GM10266 (cell line): ENCODE measurements around the gene CXCL13.

ENCODE experiments used
- DNase-seq: peaks from one replicate; pipeline ENCODE4 v3.0.0; 2012; ENCODE audit errors: extremely low spot score
- TF ChIP-seq, protein P1 (sequence below): IDR thresholded peaks from 2 replicates; pipeline ENCODE4 v1.5.1; 2012; ENCODE audit warnings: mild to moderate bottlenecking, low read depth; ENCODE audit not compliant: control insufficient read depth, insufficient read depth; ENCODE audit errors: missing control alignments

The CXCL13 gene

DNA sequence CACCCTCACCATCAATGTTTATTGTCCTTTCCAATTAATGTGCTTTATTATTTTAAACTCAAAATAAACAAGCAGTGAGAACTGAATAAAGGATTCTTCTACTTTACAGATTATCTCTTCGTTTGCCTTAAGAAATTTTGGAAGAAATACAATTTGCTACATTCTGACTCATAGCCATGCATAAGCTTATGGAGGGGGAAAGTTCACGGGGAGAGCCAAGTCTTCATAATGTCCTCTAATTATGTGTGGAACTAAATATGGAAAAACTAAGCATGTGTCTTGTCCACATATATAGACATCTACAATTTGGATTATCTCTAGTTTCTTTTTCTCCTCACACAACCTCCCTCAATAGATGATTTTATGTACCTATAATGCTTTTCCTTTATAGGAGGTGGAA, 17.5 kb downstream of the CXCL13 start:
- TF ChIP-seq, protein P1, sequence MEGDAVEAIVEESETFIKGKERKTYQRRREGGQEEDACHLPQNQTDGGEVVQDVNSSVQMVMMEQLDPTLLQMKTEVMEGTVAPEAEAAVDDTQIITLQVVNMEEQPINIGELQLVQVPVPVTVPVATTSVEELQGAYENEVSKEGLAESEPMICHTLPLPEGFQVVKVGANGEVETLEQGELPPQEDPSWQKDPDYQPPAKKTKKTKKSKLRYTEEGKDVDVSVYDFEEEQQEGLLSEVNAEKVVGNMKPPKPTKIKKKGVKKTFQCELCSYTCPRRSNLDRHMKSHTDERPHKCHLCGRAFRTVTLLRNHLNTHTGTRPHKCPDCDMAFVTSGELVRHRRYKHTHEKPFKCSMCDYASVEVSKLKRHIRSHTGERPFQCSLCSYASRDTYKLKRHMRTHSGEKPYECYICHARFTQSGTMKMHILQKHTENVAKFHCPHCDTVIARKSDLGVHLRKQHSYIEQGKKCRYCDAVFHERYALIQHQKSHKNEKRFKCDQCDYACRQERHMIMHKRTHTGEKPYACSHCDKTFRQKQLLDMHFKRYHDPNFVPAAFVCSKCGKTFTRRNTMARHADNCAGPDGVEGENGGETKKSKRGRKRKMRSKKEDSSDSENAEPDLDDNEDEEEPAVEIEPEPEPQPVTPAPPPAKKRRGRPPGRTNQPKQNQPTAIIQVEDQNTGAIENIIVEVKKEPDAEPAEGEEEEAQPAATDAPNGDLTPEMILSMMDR, result no peak

DNA sequence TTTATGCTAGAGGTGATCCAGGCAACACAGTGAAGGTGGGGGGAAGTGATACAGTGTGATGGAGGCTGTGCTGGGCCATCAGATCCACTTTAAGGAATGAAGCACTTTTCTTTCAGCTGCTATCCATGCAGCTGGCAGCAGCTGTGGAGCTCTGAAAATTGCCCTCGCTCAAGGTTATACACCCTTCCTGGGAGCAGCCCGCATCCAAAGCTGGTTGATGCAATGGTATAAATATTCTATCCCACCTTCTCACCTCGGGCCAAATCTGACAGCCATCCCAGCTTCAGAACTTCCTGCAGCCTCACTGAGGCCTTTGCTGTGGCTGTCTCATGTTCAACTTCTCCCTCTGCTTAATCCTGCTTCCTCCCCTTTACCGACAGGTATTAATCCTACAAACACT, 18.6 kb downstream of the CXCL13 start:
- no peak for DNase-seq
- TF ChIP-seq, protein P1, result no peak

More for the DNA sequence above, 17.5 kb downstream of the CXCL13 start:
- no peak for DNase-seq

DNA sequence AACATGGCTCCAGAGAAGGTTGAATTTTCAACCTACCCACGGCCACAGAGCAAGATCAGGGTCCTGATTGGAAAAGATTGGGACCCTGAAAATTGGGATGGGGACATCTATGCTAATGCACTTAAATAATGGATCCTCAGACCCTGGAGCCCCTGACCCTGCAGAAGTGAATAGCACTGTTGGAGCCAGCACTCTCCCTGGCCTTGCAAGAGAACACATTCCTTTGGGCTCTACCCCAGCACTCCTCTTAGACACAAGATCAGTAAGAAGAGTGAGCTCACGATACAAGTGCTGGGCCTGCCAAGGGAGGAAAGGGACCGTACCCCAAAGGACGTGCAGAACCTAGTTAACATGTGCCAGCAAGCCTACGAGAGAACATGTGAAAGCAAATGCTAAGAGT, 19.9 kb downstream of the CXCL13 start:
- DNase-seq, result no peak
- TF ChIP-seq, protein P1, result no peak

DNA sequence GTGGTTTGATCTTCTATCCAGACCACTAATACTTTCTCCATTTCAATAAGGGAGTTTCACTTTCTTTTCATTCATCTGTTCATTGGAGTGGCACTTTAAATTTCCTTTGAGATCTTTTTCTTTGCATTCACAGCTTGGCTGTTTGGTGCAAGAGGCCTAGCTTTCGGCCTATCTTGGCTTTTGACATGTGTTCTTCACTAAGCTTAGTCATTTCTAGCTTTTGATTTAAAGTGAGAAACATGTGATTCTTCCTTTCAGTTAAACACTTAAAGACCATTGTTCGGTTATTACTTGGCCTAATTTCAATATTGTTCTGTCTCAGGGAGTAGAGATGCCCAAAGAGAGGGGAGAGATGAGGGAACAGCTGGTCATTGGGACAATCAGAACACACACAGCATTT, 24.3 kb downstream of the CXCL13 start:
- TF ChIP-seq, protein P1, result no peak

DNA sequence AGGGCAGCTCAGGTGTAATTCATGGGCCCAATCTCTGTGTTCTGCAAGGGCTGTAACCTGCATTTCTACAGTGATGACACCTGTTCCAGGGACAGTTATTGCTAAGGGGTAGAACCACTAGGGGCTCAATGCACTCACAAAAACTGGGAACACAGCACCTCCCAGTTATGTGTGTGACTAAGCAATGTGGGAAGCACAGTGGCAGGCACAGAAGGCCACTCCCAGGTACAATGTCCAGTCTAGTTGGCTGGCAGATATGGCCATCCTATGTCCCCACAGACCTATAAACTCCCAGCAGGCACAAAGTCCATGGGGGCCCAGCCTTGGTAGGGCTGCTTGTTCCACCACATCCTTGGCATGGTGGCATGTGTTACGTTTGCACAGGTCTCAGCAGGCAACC, 25.7 kb downstream of the CXCL13 start:
- no peak for DNase-seq
- TF ChIP-seq, protein P1, result no peak

More for the DNA sequence above, 24.3 kb downstream of the CXCL13 start:
- no peak for DNase-seq

DNA sequence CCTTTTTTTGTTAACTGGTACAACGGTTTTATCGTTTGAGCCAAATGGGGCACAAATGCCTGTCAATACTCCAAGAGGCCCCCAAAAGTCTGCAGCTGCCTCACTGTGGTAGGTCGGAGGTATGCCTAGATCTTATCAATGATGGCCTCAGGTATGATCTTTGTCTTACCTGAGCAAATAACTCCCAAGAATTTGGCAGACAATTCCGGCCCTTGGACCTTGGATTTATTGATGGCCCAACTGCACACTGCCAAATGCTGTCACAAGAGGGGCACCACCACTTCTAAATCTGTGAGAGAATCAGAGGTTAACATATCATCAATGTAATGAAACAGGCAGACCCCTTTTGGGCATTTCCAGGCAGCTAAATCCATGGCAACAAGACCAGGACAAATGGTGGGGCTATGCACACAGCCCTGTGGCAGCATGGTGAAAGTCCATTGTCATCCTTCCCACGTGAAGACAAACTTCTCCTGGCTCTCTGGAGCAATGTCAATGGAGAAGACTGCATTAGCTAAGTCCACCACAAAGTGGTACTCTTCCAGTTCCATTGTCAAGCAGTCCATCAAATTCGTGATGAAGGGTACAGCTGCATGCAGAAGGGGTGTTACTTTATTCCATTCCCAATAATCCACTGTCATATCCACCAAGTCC, 28.6 kb downstream of the CXCL13 start:
- no peak for DNase-seq
- TF ChIP-seq, protein P1, result no peak

DNA sequence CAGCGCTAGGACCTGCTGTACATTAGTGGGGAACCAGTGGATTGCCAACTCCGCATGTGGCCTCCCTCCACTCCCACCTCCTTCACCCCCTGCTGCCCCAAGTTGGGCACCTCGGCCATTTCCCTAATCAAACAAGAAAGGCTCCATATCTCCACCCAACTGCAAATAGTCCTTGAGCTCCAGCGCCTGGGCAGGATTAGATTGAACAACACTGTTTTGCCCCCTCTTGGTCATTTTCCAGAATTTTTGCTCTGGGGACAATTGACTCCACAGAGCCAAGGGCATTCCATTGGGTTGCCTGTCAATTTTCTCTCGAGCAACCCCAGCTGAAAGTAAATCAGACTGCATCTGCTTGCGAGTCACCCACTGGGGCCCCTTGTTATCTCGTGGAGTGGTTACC, 29.6 kb downstream of the CXCL13 start:
- TF ChIP-seq, protein P1, result no peak
- no peak for DNase-seq
